ENCODE data around the gene IQSEC1.

Gene IQSEC1

DNA sequence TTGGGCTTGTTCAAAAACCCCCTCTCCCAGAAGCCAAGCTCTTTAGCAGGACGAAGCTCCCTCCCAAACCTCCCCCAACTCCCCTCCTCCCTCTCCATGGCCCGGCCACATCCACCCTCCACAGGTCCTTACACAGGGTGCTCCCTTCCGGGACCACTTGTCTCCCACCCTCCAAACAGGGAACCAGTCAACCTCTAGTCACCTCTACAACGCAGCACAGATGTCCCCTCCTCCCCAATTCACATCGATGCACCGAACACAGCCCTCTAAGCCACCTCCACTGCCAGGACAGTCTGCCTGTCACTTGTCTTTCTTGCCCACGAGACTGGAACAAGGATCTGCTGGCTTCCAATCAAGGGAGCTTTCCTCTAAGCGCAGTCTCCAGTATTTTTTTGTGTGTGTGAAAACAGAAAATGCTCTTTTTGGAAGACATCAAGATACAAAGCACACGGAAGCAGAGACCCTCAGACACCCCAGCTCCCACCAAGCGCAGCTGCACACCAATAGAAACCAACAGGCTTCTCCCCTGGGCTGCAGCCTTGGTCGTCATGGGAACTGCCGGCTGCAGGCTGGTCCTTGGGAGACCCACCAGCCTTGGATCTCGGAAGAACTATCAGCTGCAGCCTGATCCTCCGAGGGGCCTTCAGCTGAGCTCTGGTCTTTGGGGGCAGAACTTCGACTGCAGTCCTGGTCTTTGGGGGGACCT is 26.5 kb downstream of the IQSEC1 start:
- DNase-seq, result no peak

DNA sequence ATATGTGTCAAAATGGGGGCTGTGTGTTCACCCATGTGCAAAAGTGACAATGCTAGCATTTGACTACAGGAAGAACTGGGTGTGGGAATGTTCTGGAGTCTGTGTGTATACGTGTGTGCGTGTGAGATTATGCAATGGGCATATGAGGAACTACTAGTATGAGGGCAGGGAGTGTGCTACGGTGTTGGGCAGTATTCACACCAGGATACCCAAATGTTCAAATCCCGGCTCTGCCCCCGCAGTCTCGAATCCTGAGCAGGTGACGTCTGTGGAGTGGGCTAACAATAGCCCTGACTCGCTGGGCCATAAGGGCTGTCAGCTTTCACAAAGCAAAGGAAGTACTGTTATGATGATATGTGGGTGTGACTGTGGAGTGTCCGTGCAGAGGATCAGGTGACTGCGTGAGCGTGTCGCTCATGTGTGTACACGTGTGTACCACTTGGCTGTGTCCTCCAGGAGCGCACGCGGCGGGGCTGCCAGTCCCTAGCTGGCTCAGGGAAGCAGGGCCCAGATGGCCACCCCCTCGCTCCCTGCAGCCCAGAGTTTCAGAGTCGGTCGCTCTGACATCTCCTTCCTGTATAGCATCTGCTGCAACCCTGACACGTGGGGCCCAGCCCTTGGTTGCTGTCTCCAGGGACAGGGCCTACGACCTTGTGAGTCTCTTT is 27.2 kb downstream of the IQSEC1 start:
- DNase-seq, result no peak

- DNase-seq, result no peak
Observed at GRCh38 chr3:13045241-13045903, 27.9 kb downstream of the IQSEC1 start.

DNA sequence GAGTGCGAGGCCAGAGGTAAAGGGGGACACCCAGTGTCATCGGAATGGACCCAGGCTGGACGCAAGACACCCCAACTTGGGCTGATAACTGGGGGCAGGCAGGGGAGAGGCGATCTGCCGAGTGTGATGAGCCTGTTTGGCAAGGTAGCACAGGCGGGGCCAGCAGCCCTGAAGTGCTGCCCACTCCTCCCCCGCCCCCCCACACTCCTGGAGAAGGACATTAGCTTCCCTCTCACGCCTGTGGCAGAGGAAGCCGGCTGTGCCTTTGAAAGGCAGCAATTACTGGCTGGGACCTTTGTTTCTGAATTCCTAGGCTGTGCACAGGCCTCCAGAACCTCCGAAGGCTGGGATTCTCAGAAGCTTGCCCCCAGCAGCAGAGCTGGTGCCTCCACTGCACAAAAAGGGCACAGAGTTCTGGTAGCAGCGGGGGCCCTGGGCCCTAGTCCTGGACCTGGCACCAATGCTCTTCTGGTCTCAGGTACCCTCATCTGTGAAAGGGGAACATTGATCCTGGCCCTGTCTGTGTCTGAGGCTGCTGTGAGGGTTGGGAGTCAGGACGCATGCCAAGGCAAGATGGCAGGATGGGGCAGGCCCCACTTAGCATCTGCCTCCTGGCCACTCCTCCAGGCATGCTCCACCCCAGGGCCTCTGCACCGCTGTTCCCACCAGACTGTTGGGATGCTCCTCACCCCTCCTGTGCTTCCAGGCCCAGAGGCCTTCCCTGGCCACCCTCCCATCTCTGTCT is 28.6 kb downstream of the IQSEC1 start:
- DNase-seq, result no peak

DNA sequence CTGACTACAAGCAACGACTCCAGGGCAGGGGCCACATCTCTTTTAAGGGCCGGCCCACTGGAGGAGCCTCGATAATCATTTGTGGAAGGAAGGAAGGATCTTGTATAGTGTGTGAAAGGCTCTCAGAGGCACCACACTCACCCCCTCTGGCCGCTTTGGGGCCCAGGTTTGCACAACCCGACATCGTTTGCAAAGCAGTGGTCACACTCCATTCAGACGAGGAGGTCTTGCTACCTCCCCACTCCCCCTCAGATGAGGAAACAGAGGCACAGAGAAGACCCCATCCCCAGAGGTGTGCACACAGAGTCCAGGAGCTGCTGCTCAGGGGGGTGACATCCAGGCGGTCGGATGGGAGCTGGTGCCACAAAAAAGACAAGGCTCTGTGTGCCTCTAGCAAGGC is 29.6 kb downstream of the IQSEC1 start:
- no peak for DNase-seq

- no peak for DNase-seq
Observed at GRCh38 chr3:13042715-13043271, 30.4 kb downstream of the IQSEC1 start.

DNA sequence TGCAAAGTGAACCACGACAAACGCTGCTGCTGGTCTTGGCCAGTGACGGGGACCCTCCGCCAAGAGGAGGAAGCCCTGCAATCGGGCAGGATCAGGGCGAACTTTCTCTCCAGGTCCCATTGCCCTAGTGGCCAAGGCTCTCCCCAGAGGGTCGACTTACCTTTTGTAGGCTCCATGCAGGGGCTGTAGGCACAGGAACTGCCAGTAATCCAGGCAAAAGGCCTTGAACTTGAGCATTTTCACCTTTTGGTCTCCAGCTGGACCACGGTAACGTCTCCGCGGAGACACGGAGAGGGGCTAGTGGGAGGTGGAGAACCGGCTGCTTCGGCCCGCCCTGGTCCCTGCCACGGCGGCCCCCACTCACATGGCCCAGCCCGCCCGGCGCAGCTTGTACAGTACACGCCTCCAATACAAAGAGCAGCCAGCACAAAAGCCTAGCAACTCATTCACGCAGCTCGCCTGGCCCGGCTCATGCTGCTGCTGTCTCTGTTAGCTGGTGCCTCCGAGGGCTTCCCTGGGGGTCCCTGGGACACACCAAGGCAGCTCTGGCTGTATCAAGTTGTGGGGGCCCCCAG is 31.0 kb downstream of the IQSEC1 start:
- DNase-seq, result no peak

GRCh38 chr3:13041113-13041776 is 32.0 kb downstream of the IQSEC1 start:
- DNase-seq, result no peak

- no peak for DNase-seq
Observed at GRCh38 chr3:13040361-13041074, 32.7 kb downstream of the IQSEC1 start.

- no peak for DNase-seq
Observed at GRCh38 chr3:13039213-13039896, 33.9 kb downstream of the IQSEC1 start.

DNA sequence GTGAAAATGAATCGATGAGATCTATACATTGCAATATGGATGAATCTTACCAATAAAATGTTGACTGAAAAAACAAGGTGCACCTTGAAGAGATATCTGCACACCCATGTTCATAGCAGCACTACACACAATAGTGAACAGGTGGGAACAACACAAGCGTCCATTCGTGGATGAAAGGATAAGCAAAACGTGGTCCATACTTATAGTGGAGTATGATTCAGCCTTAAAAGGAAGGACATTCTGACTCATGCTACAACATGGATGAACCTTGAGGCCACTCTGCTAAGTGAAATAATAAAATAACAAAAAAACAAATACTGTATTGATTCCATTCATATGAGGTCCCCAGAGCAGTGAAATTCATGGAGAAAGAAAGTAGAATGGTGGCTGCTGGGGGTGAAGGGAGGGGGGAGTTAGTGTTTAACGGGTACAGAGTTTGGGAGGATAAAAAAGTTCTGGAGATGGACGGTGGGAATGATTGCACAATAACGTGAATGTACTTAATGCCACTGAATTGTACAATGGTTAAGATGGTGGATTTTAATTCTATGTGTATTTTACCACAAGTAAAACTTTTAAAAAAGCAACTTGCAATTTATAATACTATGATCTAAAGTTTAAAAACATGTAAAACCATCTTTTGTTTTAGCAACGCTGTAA is 35.6 kb downstream of the IQSEC1 start:
- no peak for DNase-seq

GRCh38 chr3:13034861-13035260 is 38.4 kb downstream of the IQSEC1 start:
- DNase-seq, result no peak

- no peak for DNase-seq
Observed at GRCh38 chr3:13034109-13034800, 39.0 kb downstream of the IQSEC1 start.

- DNase-seq, result no peak
Observed at GRCh38 chr3:13032206-13032605, 41.0 kb downstream of the IQSEC1 start.

DNA sequence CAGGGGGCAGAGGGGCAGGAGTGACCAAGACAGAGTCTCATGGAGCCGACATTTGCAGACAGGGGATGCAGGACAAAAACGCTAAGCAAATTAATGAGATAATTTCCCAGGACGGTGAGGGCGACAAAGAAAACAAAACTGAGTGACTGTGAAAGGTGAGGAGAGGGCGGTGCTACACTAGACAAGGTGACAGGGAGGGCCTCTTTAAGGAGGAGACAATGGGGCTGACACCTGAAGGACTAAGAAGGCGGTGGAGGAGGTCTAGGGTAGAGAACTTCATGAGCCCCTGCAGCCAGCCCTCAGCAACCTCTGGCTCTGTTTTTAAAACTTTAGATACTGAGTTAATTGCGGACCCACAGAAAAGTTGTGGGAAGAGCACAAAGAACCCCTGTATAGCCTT is 41.6 kb downstream of the IQSEC1 start:
- no peak for DNase-seq

GRCh38 chr3:13030684-13031083 is 42.5 kb downstream of the IQSEC1 start:
- DNase-seq, result no peak

DNA sequence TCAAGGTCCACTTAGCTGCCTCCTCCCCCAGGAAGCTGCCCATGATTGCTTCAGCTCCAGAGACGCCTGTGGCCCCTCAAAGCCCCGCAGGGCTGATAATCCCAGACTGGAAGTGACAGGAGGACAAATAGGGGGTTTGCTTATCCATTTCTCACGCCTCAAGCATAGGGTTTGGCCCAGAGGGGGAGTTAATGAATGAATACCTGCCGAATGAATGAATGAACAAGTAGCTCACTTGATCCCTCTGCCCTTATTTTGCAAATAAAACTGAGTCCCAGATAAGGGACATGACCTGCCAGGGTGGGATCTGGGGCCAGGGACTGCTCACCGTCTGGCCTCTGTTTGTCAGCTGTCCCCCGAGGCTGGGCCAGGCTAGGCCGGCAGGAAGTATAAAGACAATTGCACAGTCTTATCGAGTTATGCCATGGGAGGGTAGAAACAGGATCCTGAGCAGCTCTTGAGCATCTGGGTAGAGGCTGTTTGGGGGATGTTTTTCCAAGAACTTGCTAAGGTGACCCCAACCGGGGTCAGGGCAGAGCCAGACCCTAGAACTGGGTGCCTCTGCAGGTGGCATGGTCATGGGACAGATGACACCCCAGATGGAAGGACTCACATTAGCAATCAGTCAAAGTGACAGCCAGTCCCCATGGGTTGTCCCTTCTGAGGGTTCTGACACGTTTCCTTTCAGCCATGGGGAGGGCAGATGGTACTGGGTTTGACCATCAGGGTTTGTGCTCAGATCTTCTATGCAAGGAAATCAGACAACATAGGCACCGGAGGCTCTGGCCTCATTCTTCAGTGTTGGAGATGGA is 45.0 kb downstream of the IQSEC1 start:
- DNase-seq, result no peak

DNA sequence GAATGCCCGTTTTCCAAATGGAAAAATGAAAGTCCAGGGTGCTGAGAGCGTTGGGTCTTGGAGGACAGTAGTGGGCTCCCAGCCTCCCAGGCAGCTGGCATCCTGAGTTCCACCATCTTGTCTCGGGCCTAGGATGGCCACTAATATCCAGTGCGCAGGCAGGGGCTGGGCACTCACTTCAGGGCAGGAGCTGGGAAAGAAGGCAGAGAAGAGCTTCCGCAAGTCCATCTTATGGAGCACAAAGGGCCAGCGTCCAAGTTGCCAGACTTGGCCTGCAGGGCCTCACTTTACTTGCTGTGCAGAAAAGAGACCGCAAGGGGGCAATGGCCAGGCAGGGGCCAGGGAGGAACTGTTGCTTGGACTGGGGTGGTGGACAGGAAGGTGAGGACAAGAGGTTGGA is 46.1 kb downstream of the IQSEC1 start:
- no peak for DNase-seq

DNA sequence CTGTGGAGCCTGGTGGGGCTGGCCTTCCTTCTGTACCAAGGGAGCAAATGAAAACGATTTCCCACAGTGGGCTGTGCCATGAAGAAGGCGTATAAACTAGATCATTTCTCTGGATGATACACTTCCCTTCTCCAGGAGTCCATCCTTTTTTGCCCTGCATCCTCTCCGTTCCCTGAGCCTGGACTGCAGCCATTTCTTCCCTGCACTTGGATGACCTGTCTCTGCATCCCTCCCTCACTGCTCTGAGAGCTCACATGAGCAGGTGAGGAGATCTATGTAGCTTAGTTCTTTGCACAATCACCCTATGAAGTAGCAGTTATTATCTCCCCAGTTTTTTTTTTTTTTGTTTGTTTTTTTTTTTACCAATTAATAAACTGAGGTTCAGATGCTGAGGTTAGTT is 46.7 kb downstream of the IQSEC1 start:
- DNase-seq, result no peak

Data from right forelimb (tissue), 1 donor.